ENCODE data around the gene CAMK1G. TPM values are rescaled to one million over a fixed set of nuclear protein-coding genes. Genes with fewer than 3 reads are reported as not detected.

CAMK1G gene
- total RNA-seq, 1 donor from 2014 or later, result not detected

DNA sequence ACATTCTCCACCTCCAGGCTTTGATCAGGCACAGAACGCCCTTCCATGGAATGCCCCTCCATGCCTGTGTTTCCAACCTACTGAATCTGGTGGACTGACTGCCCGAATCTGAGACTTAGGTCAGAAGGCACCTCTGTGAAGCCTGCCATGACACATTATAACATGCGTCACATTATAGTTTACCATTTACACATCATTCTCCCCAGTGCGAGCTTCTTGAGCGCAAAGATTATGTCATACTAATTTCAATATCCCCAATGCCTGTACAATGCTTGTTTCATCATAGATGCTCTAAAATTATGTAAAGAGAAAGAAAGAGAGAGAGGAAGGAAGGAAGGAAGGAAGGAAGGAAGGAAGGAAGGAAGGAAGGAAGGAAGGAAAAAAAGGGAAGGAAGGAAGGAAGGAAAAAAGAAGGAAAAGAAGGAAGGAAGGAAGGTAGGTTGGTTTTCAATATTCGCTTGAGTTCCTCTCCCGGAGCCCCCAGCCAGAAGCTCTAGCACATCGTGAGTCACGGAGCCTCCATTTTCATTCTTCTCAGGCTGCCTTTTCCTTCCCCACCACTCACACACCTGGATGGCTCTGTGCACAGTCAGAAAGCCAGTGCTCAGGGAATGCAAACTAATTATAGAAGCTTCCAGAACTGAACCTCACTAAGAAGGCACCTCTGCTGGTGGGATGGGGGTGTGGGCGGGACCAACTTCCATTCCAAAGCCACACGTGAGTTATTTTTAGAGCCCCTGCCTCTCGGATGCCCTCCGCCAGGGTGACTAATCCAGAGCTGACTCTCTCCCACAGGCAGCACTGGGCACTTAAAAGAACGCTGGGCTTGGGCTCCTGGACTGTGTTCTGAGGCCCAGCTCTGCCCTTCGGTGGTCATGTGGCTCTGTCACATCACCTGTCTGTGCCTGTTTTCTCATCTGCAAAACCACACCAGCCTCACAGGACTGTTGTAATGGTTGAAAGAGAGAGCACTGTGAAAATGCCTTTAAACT is 41.3 kb downstream of the CAMK1G start:
- H3K27ac ChIP-seq (replicated peaks), result peak overlapping the region; percentile 76
- intact Hi-C loops (cut with micrococcal nuclease), result loop anchor here (5.0 kb wide), 1 partner anchor 38 kb away; no protein-coding TSS in a partner anchor
- no peak overlapping the region for H3K4me3 ChIP-seq

DNA sequence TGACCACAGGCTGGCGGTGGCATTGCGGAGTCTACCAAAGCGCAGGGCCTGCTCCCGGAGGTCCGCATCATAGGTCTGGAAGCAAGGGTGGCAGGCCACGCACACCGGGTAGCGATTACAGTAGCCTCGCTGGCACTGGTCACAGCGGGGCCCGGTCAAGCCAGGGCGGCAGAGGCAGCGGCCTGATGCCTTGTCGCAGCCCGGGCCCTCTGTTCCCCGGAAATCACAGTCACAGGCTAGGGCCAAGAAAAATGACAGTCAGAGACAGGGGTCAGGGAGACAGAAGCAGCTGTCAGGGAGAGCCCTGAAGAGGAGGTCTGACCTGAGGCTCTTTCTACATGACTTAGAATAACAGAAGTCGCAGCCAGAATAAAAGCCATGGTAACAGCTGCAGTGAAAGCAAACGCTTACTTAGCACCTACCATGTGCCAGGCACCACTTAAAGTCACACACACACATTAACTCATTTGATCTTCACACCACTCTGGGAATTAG is 42.3 kb downstream of the CAMK1G start:
- Histone ChIP-seq H3K27me3 (ENCODE audit: low read depth) (no peaks in the 10 kb centered on the region), H3K27ac (replicated peaks) (peak overlapping the region; percentile 76), H3K4me3 (no peak overlapping the region), H3K36me3 (no peaks in the 10 kb centered on the region), H3K4me1 (peaks cover 65% of the 10 kb centered on the region), H3K9me3 (replicated peaks) (no peaks in the 10 kb centered on the region)
- DNase-seq, result no peak
- intact Hi-C loops (cut with micrococcal nuclease), result loop anchor here (5.0 kb wide), 1 partner anchor 39 kb away; no protein-coding TSS in a partner anchor
- TF ChIP-seq, protein P1, sequence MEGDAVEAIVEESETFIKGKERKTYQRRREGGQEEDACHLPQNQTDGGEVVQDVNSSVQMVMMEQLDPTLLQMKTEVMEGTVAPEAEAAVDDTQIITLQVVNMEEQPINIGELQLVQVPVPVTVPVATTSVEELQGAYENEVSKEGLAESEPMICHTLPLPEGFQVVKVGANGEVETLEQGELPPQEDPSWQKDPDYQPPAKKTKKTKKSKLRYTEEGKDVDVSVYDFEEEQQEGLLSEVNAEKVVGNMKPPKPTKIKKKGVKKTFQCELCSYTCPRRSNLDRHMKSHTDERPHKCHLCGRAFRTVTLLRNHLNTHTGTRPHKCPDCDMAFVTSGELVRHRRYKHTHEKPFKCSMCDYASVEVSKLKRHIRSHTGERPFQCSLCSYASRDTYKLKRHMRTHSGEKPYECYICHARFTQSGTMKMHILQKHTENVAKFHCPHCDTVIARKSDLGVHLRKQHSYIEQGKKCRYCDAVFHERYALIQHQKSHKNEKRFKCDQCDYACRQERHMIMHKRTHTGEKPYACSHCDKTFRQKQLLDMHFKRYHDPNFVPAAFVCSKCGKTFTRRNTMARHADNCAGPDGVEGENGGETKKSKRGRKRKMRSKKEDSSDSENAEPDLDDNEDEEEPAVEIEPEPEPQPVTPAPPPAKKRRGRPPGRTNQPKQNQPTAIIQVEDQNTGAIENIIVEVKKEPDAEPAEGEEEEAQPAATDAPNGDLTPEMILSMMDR (IDR thresholded peaks at IDR 0.05; ENCODE audit: borderline replicate concordance), result no peak

More for the DNA sequence above, 41.3 kb downstream of the CAMK1G start:
- no peaks in the 10 kb centered on the region for H3K9me3 ChIP-seq (replicated peaks)
- H3K4me1 ChIP-seq, result peaks cover 65% of the 10 kb centered on the region
- TF ChIP-seq, protein P1 (IDR thresholded peaks at IDR 0.05; ENCODE audit: borderline replicate concordance), result peak; percentile 21
- H3K36me3 ChIP-seq, result no peaks in the 10 kb centered on the region
- H3K27me3 ChIP-seq (ENCODE audit: low read depth), result no peaks in the 10 kb centered on the region
- DNase-seq, result peak; percentile 41

DNA sequence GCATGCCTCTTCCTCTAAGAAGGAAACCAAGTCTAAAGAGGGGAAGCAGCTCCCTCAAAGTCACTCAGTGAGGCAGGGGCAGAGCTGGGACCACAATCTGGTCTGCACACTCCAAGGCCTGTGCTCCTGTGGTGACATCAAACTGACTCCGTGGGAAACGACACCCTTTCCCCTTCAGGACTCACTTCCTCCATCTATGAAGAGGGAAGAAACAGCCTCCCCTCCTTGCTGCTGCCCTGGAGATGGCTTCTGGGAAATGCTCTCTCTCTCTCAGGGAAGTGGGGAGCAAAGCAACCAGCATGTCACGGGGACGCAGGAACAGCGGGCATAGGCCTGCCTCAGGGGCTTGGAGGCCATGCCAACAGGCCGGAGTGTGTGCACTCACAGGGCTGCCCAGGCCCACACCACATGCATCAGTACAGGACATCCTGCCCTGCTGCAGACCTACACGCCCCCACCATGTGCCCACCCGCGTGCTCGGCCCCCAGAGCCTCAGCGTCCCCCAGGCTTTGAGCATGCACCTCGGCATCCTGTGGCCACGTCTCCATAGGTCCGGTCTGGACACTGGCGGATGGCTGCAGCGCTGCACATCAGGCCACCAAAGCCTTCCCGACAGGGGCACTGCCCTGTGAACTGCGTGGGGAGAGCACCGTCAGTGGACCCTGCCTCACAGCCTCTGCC is 43.0 kb downstream of the CAMK1G start:
- no peaks in the 10 kb centered on the region for H3K36me3 ChIP-seq
- no peak for DNase-seq
- no peaks in the 10 kb centered on the region for H3K9me3 ChIP-seq (replicated peaks)
- peaks cover 65% of the 10 kb centered on the region for H3K4me1 ChIP-seq
- TF ChIP-seq, protein P1 (IDR thresholded peaks at IDR 0.05; ENCODE audit: borderline replicate concordance), result no peak
- peak overlapping the region; percentile 76 for H3K27ac ChIP-seq (replicated peaks)
- H3K27me3 ChIP-seq (ENCODE audit: low read depth), result no peaks in the 10 kb centered on the region
- H3K4me3 ChIP-seq, result no peak overlapping the region
- intact Hi-C loops (cut with micrococcal nuclease), result loop anchor here (5.0 kb wide), 1 partner anchor 39 kb away; no protein-coding TSS in a partner anchor

DNA sequence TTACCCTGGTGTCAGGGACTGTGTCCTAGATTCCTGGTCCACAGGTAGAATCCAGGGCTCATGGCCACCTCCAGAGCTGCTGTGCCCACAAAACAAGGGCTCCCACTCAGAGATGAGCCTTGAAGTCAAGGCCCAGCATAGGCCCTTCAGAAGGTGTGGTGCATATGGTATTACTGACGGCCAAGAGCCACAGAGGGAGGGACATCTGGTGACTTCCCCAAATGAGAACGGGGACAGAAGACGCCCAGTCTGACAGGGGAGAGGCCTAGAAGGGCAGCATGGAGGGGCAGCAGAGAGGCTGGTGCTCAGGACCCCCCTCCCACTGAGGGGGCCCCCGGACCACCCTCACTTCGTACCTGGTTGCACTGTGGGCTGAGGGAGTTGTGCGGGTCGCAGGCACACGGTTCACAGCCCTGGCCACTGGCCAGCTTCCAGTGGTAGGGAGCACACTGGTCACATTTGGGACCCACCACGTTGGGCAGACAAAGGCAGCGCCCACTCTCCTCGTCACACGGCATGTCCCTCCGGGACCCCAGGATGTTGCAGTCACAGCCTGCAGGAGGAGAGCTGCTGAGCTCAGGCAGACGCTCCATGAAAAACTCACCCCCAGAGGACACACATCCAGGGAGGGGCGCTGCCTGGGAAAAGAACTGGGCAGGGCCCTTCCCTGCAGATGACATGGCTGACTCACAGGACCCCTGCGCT is 43.7 kb downstream of the CAMK1G start:
- Histone ChIP-seq H3K4me1 (peaks cover 65% of the 10 kb centered on the region), H3K4me3 (peak overlapping the region; percentile 30), H3K9me3 (replicated peaks) (no peaks in the 10 kb centered on the region), H3K27ac (replicated peaks) (peak overlapping the region; percentile 76), H3K36me3 (no peaks in the 10 kb centered on the region), H3K27me3 (ENCODE audit: low read depth) (no peaks in the 10 kb centered on the region)
- DNase-seq, result no peak
- intact Hi-C loops (cut with micrococcal nuclease), result loop anchor here (5.0 kb wide), 1 partner anchor 40 kb away; no protein-coding TSS in a partner anchor
- TF ChIP-seq, protein P1 (IDR thresholded peaks at IDR 0.05; ENCODE audit: borderline replicate concordance), result no peak

Measured in left ventricle myocardium inferior (tissue), 1 donor.